ENCODE data around the gene HMX1.

Gene HMX1

DNA sequence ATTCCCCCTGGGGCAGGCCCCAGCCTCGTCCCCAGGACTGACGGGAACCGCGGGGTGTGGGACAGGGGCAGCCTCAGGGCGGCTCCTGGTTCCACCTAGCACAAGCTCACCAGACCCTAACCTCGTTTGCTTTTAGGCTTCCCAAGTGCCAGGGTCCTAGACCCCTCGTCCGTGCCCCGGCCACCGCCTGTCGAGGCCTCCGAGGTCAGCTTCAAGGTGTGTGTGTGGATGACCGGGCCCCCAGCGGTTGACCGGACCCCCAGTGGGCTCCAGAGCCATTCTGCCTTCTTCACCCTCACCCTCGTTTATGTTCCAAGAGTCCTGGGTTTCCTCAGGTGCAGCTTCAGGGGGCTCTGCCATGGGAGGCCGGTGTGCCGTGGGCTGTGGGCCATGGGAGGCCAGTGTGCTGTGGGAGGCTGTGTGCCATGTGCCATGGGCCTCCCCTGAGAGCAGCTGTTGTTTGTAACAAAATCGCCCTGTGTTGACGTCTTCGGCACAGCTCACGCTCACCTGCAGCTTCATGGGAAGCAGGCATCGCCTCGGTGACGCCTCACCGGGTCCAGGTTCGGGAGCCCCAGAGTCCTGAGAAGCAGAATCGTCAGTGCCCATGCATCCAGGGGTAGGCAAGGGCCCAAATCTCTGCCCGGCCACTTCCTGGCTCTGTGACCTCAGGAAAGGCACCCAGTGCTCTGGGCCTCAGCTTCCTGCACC, 43.0 kb upstream of the HMX1 start:
- Histone ChIP-seq H3K27ac (ENCODE audit: low read length) (no peak overlapping the region), H3K36me3 (ENCODE audit: control insufficient read depth in 2 of 2, insufficient read depth in 2 of 2, low read length in 2 of 2) (no peaks in the 10 kb centered on the region), H3K9me3 (ENCODE audit: control insufficient read depth in 2 of 2, low read length in 2 of 2) (no peaks in the 10 kb centered on the region), H3K4me1 (ENCODE audit: control insufficient read depth, insufficient read depth, low read length) (no peaks in the 10 kb centered on the region), H3K4me3 (ENCODE audit: low read length in 2 of 2) (no peak overlapping the region), H3K9ac (ENCODE audit: low read length in 2 of 2) (no peak overlapping the region), H3K27me3 (ENCODE audit: control insufficient read depth in 1 of 2, insufficient read depth in 2 of 2, low read length in 2 of 2) (peaks cover 10 to 24% of the 10 kb centered on the region in 2 donors)

DNA sequence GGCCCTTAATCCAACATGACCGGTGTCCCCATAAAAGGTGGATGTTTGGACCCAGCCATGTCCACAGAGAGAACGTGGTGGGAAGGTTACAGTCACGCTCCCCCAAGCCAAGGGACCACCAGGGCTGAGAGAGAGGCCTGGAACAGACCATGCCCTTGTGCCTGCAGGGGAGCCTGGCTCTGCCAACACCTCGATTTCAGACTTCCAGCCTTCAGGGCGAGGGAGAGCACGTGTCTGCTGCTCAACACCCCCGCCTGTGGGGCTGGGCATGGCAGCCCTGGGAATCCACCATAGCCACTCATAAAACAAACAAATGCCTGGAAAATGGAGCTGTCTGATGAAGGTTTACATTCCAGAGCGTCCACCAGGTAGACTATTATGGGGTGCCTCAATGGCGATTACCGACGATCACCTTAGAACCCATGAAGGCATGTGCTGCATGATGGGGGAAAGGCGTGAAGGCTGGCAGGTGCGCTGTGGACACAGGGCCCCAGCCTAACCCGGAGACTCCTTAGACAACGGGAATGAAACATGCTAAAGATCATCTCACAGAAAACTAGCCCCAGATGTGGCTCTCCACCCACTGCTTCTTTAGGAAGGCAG, 42.3 kb upstream of the HMX1 start:
- Histone ChIP-seq H3K27ac (ENCODE audit: low read length) (no peak overlapping the region), H3K27me3 (ENCODE audit: control insufficient read depth in 1 of 2, insufficient read depth in 2 of 2, low read length in 2 of 2) (peaks cover 10 to 21% of the 10 kb centered on the region in 2 donors), H3K9me3 (ENCODE audit: control insufficient read depth in 2 of 2, low read length in 2 of 2) (no peaks in the 10 kb centered on the region), H3K9ac (ENCODE audit: low read length in 2 of 2) (no peak overlapping the region), H3K36me3 (ENCODE audit: control insufficient read depth in 2 of 2, insufficient read depth in 2 of 2, low read length in 2 of 2) (no peaks in the 10 kb centered on the region), H3K4me1 (ENCODE audit: control insufficient read depth, insufficient read depth, low read length) (no peaks in the 10 kb centered on the region), H3K4me3 (ENCODE audit: low read length in 2 of 2) (no peak overlapping the region)

DNA sequence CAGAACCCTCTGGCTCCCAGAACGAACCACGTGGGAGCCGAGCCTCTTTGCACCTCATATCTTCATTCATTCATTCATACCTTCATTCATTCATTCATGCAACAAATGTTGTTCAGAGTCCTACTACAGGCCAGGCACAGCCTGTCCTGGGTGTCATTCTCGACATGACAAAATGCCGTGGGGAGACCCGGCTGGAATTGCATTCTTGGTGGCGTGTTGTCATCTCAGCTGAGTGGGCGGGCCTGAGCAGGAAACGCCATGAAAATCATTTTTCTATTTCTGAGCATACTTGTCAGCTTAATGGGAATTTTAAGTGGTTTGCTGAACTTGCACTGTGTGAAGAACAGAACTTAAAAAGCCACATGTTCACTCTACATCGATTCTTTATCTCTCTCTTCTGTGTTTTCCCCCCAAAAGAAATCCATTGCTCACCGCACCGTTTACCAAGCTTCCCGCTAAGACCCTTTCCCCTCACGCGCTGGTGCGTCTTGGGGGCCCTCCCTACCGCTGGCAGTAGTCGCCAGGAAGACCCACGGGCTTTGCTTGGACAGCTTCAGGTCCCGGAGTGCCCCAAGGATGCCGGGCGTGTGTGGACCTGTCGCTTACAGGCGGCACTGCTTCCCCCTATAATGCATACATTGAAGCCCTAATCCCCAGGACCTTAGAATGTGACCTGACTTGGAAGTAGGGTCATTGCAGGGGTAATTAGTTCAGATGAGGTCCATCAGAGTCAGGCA, 41.6 kb upstream of the HMX1 start:
- no peak overlapping the region for H3K9ac ChIP-seq (ENCODE audit: low read length in 2 of 2)
- H3K27me3 ChIP-seq (ENCODE audit: control insufficient read depth in 1 of 2, insufficient read depth in 2 of 2, low read length in 2 of 2): peaks cover 10 to 21% of the 10 kb centered on the region in 2 donors
- H3K4me1 ChIP-seq (ENCODE audit: control insufficient read depth, insufficient read depth, low read length): no peaks in the 10 kb centered on the region
- no peaks in the 10 kb centered on the region for H3K9me3 ChIP-seq (ENCODE audit: control insufficient read depth in 2 of 2, low read length in 2 of 2)
- no peak overlapping the region for H3K27ac ChIP-seq (ENCODE audit: low read length)
- H3K4me3 ChIP-seq (ENCODE audit: low read length in 2 of 2): no peak overlapping the region
- no peaks in the 10 kb centered on the region for H3K36me3 ChIP-seq (ENCODE audit: control insufficient read depth in 2 of 2, insufficient read depth in 2 of 2, low read length in 2 of 2)

DNA sequence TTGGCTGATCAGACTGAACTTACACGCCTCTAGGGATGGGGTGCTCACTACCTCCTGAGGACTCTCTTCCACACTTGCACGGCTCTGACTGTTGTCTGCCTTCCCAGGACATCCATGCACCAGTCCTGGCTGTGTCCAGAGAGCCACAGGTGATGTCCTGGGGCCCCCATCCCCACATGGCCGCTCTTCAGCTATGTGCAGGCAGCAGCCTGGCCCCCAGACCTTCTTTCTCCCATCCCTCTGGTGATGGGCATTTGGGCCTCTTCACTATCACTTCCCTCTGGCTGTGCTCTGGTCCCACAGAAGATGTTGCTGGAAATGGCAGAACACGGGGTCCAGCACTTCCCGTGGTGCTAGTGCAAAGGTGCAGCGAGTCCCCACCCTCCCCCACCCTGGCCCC, 40.9 kb upstream of the HMX1 start:
- no peaks in the 10 kb centered on the region for H3K9me3 ChIP-seq (ENCODE audit: control insufficient read depth in 2 of 2, low read length in 2 of 2)
- H3K27ac ChIP-seq (ENCODE audit: low read length): no peak overlapping the region
- no peak overlapping the region for H3K9ac ChIP-seq (ENCODE audit: low read length in 2 of 2)
- peaks cover 10 to 28% of the 10 kb centered on the region in 2 donors for H3K27me3 ChIP-seq (ENCODE audit: control insufficient read depth in 1 of 2, insufficient read depth in 2 of 2, low read length in 2 of 2)
- no peaks in the 10 kb centered on the region for H3K4me1 ChIP-seq (ENCODE audit: control insufficient read depth, insufficient read depth, low read length)
- no peak overlapping the region for H3K4me3 ChIP-seq (ENCODE audit: low read length in 2 of 2)
- H3K36me3 ChIP-seq (ENCODE audit: control insufficient read depth in 2 of 2, insufficient read depth in 2 of 2, low read length in 2 of 2): no peaks in the 10 kb centered on the region

DNA sequence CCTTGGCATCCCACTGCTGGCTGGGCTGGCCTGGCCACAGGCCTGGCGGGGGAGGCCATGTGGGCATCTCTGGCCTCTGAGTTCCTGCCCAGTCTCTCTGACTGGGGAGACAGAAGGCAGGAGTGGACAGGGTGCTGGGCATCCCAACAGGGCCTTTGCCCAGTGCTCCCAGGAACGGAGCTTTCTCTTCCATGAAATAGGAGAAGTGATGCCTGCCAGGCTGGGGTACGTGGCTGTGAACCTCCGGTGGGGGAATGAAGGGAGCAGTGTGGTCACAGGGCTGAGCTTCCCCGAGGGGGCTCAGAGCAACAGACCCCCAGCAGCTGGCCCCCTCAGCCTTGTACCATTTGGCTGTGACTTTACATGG, 40.4 kb upstream of the HMX1 start:
- no peak overlapping the region for H3K27ac ChIP-seq (ENCODE audit: low read length)
- H3K9ac ChIP-seq (ENCODE audit: low read length in 2 of 2): no peak overlapping the region
- no peaks in the 10 kb centered on the region for H3K9me3 ChIP-seq (ENCODE audit: control insufficient read depth in 2 of 2, low read length in 2 of 2)
- H3K4me1 ChIP-seq (ENCODE audit: control insufficient read depth, insufficient read depth, low read length): no peaks in the 10 kb centered on the region
- no peak overlapping the region for H3K4me3 ChIP-seq (ENCODE audit: low read length in 2 of 2)
- H3K36me3 ChIP-seq (ENCODE audit: control insufficient read depth in 2 of 2, insufficient read depth in 2 of 2, low read length in 2 of 2): no peaks in the 10 kb centered on the region
- H3K27me3 ChIP-seq (ENCODE audit: control insufficient read depth in 1 of 2, insufficient read depth in 2 of 2, low read length in 2 of 2): peaks cover 10 to 31% of the 10 kb centered on the region in 2 donors

DNA sequence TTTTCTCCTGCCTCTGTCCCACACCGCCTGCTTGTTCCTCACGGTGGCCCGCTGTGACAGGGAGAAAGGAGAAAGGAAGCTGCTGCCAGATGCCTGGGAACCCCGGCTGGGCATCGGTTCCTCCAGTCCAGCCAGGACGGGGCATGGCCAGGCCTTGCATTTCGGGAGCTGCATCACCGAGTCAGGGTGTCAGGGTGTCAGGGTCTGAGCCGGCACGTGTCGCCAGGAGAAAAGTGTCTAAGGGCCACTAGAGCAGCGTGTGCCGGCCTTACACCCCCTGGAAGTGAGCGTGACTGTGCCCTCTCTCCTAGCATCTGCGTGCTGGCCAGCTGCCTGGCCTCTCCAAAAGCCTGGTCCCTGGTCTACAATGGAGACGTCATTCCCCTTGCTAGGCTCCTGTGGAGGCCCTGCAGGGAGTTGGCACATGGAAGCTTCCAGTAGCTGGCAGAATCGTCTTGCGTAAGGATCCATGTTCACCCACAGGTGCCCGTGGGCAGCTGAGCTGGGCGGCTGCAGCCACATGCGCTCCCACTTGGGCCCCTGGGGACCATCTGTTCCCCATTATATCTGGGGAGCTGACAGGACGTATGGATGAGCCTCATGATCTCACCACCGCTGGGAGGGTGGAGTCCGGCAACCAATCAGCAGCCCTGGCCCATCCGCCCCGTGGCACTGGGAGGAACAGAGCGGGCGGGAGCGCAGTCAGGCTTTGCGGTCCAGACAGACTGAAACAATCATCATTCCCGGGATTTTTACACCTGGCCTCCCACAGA, 39.9 kb upstream of the HMX1 start:
- no peaks in the 10 kb centered on the region for H3K9me3 ChIP-seq (ENCODE audit: control insufficient read depth in 2 of 2, low read length in 2 of 2)
- no peak overlapping the region for H3K9ac ChIP-seq (ENCODE audit: low read length in 2 of 2)
- no peaks in the 10 kb centered on the region for H3K4me1 ChIP-seq (ENCODE audit: control insufficient read depth, insufficient read depth, low read length)
- H3K27ac ChIP-seq (ENCODE audit: low read length): no peak overlapping the region
- H3K27me3 ChIP-seq (ENCODE audit: control insufficient read depth in 1 of 2, insufficient read depth in 2 of 2, low read length in 2 of 2): peaks cover 10 to 36% of the 10 kb centered on the region in 2 donors
- H3K4me3 ChIP-seq (ENCODE audit: low read length in 2 of 2): no peak overlapping the region
- H3K36me3 ChIP-seq (ENCODE audit: control insufficient read depth in 2 of 2, insufficient read depth in 2 of 2, low read length in 2 of 2): no peaks in the 10 kb centered on the region

DNA sequence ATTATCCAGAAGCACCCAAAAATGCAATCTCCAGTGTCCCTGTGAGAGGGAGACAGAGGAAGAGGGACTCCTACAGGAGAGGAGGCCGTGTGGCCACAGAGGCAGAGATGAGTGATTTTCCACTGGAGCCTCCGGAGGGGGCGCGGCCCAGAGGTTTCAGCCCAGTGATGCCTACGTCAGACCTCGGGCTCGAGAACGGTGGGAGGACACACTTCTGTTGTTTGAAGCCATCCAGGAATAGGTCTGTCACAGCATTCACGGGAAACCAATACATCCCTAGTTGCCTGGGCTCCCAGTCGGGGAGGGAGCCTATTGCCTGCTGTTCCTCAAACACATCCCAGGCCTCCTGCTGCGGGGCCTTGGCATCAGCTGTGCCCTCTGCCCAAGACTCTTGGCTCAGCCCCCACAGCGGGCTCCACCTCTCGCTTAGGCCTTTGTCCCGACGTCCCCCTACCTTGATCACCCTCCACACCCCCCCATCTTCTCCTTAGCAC, 39.2 kb upstream of the HMX1 start:
- Histone ChIP-seq H3K27me3 (ENCODE audit: control insufficient read depth in 1 of 2, insufficient read depth in 2 of 2, low read length in 2 of 2) (peaks cover 10 to 40% of the 10 kb centered on the region in 2 donors), H3K4me1 (ENCODE audit: control insufficient read depth, insufficient read depth, low read length) (no peaks in the 10 kb centered on the region), H3K27ac (ENCODE audit: low read length) (no peak overlapping the region), H3K4me3 (ENCODE audit: low read length in 2 of 2) (no peak overlapping the region), H3K9me3 (ENCODE audit: control insufficient read depth in 2 of 2, low read length in 2 of 2) (no peaks in the 10 kb centered on the region), H3K36me3 (ENCODE audit: control insufficient read depth in 2 of 2, insufficient read depth in 2 of 2, low read length in 2 of 2) (no peaks in the 10 kb centered on the region), H3K9ac (ENCODE audit: low read length in 2 of 2) (no peak overlapping the region)

DNA sequence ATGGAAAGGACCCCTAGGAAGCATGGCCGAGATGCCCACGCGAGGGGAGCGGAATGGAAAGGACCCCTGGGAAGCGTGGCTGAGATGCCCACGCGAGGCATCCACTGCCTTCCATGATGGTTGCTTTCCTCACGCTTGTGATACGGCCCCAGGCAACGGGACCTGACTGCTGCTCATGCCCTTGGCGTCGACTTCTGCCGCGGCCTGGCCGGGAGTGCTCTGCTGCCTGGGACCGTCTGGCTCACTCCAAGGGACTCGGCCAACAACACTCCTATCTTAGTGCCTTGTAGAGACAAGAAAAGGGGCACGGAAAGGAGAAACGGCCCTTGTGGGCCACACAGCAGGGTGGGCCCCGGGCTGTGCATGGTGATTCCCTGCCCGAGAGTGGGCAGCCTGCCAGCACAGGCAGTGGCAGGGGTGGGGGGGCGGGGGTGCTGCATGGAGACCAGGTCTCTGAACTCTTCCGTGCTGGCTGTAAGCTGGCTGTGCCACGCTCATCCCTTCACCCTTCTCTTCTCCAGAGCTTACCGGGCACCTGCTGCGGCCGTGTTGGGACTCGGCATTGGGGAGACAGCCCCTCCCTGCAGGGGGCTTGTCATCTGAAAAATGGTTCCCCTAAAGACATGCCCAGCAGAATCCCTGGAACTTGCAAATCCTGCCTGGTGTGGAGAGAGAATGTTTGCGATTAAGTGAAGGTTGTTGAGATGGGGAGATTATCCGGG, 38.6 kb upstream of the HMX1 start:
- Histone ChIP-seq H3K27ac (ENCODE audit: low read length) (no peak overlapping the region), H3K4me1 (ENCODE audit: control insufficient read depth, insufficient read depth, low read length) (no peaks in the 10 kb centered on the region), H3K9me3 (ENCODE audit: control insufficient read depth in 2 of 2, low read length in 2 of 2) (no peaks in the 10 kb centered on the region), H3K4me3 (ENCODE audit: low read length in 2 of 2) (no peak overlapping the region), H3K36me3 (ENCODE audit: control insufficient read depth in 2 of 2, insufficient read depth in 2 of 2, low read length in 2 of 2) (no peaks in the 10 kb centered on the region), H3K27me3 (ENCODE audit: control insufficient read depth in 1 of 2, insufficient read depth in 2 of 2, low read length in 2 of 2) (peaks cover 7 to 39% of the 10 kb centered on the region in 2 donors), H3K9ac (ENCODE audit: low read length in 2 of 2) (no peak overlapping the region)

DNA sequence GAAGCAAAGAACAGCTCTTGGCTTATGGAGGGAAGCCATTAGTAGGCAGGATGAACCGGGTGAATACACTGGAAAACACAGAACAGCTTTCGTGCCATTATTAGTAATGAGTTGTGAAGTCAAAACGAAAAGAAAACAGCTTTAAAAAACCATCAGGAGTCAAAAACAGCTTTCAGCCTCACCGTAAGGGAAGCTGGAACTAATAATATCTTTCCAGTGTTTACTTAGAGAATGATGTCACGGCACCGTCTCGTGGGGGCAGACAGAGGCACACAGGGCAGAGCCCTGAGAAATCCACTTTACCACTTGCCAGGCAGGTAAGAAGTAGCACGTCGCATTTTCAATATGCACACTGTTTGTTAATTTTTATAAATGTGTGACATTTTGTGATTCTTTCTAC, 37.9 kb upstream of the HMX1 start:
- Histone ChIP-seq H3K36me3 (ENCODE audit: control insufficient read depth in 2 of 2, insufficient read depth in 2 of 2, low read length in 2 of 2) (no peaks in the 10 kb centered on the region), H3K9ac (ENCODE audit: low read length in 2 of 2) (no peak overlapping the region), H3K9me3 (ENCODE audit: control insufficient read depth in 2 of 2, low read length in 2 of 2) (no peaks in the 10 kb centered on the region), H3K4me3 (ENCODE audit: low read length in 2 of 2) (no peak overlapping the region), H3K27me3 (ENCODE audit: control insufficient read depth in 1 of 2, insufficient read depth in 2 of 2, low read length in 2 of 2) (peaks cover 5 to 37% of the 10 kb centered on the region in 2 donors), H3K4me1 (ENCODE audit: control insufficient read depth, insufficient read depth, low read length) (no peaks in the 10 kb centered on the region), H3K27ac (ENCODE audit: low read length) (no peak overlapping the region)
